Calu3 (cell line): Measurements from ENCODE around the gene OR5AK2. TPM values are rescaled to one million over a fixed set of nuclear protein-coding genes. Genes with fewer than 3 reads are reported as not detected.
"Not testable (repeated sequence)": the region's sequence is repeated elsewhere in the genome, so short reads cannot be mapped to it uniquely, and the experiment has no call there.

ENCODE experiments used
- Bru-seq: library from RNA; stranded (reverse); fragments of 400-500 nt; gene quantifications from one replicate; lab custom pipeline; 2021; lab: Mats Ljungman, UMichigan
- BruChase-seq, 2 experiments: library from RNA; stranded (reverse); fragments of 400-500 nt; gene quantifications; one replicate each; lab custom pipeline; 2021; lab: Mats Ljungman, UMichigan
- BruUV-seq: library from RNA; stranded (reverse); fragments of 400-500 nt; replicated peaks from 2 replicates; lab custom pipeline; 2021; lab: Mats Ljungman, UMichigan
- CTCF ChIA-PET: fragments of 300-600 bp; sonication (Branson Sonifier 250); formaldehyde crosslinking; loops from one replicate; lab custom pipeline; 2022; ENCODE audit warnings: antibody characterized with exemption; lab: Charles Lee
- DNase-seq: peaks from one replicate; pipeline ENCODE4 v3.0.0; 2022
- H3K27ac Mint-ChIP-seq: one replicate; pipeline ENCODE4 v1.8.0; 2022; ENCODE audit warnings: mixed read lengths; ENCODE audit not compliant: unreplicated experiment
- H3K27me3 Mint-ChIP-seq: one replicate; pipeline ENCODE4 v1.8.0; 2022; ENCODE audit warnings: mixed read lengths; ENCODE audit not compliant: unreplicated experiment
- H3K36me3 Mint-ChIP-seq: one replicate; pipeline ENCODE4 v1.8.0; 2022; ENCODE audit warnings: mild to moderate bottlenecking, moderate library complexity, mixed read lengths; ENCODE audit not compliant: insufficient read depth, unreplicated experiment
- H3K4me1 Mint-ChIP-seq: one replicate; pipeline ENCODE4 v1.8.0; 2022; ENCODE audit warnings: mild to moderate bottlenecking, low read depth, mixed read lengths; ENCODE audit not compliant: unreplicated experiment
- H3K4me3 Mint-ChIP-seq: one replicate; pipeline ENCODE4 v1.8.0; 2022; ENCODE audit warnings: mild to moderate bottlenecking, low read depth, moderate library complexity, mixed read lengths; ENCODE audit not compliant: unreplicated experiment
- H3K9me3 Mint-ChIP-seq: one replicate; pipeline ENCODE4 v1.8.0; 2022; ENCODE audit warnings: low read depth, mixed read lengths; ENCODE audit not compliant: unreplicated experiment
- intact Hi-C: fragments of 100-400 bp; cut with micrococcal nuclease; formaldehyde crosslinking; loops from one replicate; pipeline ENCODE4 v1.10.0; 2022; ENCODE audit not compliant: unreplicated experiment
- long read RNA-seq: library from polyadenylated mRNA; stranded (forward); transcript quantifications from one replicate; pipeline ENCODE4 v2.0.0, GENCODE V29; 2022
- total RNA-seq: library from RNA; stranded (reverse); gene quantifications from 2 replicates; pipeline ENCODE4 v1.2.3, GENCODE V29; 2022
- TF ChIP-seq, protein P1 (sequence below): fragments of 200-600 bp; IDR thresholded peaks from one replicate; pipeline ENCODE4 v1.8.0; 2022; ENCODE audit warnings: antibody characterized with exemption; ENCODE audit not compliant: unreplicated experiment

Gene OR5AK2
- not detected in 2 replicates for total RNA-seq
- Bru-seq, nascent RNA: not detected
- not detected for BruChase-seq, experiment 1, labeled RNA remaining after a 6-hour chase
- BruChase-seq, experiment 2, labeled RNA remaining after a 2-hour chase: not detected
- long read RNA-seq: 0 reads

GRCh38 chr11:56988614-56989013, at the start of gene OR5AK2:
Gene OR5AK2, plus strand, starts transcription at chr11:56988914. Its CDS starts 0 bp downstream, at chr11:56988914.
- TF ChIP-seq, protein P1, sequence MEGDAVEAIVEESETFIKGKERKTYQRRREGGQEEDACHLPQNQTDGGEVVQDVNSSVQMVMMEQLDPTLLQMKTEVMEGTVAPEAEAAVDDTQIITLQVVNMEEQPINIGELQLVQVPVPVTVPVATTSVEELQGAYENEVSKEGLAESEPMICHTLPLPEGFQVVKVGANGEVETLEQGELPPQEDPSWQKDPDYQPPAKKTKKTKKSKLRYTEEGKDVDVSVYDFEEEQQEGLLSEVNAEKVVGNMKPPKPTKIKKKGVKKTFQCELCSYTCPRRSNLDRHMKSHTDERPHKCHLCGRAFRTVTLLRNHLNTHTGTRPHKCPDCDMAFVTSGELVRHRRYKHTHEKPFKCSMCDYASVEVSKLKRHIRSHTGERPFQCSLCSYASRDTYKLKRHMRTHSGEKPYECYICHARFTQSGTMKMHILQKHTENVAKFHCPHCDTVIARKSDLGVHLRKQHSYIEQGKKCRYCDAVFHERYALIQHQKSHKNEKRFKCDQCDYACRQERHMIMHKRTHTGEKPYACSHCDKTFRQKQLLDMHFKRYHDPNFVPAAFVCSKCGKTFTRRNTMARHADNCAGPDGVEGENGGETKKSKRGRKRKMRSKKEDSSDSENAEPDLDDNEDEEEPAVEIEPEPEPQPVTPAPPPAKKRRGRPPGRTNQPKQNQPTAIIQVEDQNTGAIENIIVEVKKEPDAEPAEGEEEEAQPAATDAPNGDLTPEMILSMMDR: no peak
- Mint-ChIP-seq H3K27ac (no peak within 1 kb of the TSS), H3K36me3 (no peaks in the 10 kb centered on the region), H3K9me3 (peaks cover 4% of the 10 kb centered on the region), H3K4me3 (no peak within 1 kb of the TSS), H3K27me3 (no peaks in the 10 kb centered on the region), H3K4me1 (no peaks in the 10 kb centered on the region)
- CTCF ChIA-PET: no interaction called here
- no peak for DNase-seq
- no TSS peak for BruUV-seq
- intact Hi-C loops: loop anchor here (10.0 kb wide), 1 partner anchor 144 kb away; no protein-coding TSS in a partner anchor

DNA sequence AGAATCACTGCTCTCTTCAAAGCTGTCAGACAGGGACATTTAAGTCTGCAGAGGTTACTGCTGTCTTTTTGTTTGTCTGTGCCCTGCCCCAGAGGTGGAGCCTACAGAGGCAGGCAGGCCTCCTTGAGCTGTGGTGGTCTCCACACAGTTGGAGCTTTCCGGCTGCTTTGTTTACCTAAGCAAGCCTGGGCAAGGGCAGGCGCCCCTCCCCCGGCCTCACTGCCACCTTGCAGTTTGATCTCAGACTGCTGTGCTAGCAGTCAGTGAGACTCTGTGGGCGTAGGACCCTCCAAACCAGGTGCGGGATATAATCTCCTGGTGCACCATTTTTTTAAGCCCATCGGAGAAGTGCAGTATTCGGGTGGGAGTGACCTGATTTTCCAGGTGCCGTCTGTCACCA, 43.2 kb upstream of the OR5AK2 start:
- DNase-seq, BruUV-seq, H3K36me3 Mint-ChIP-seq, H3K27ac Mint-ChIP-seq, H3K27me3 Mint-ChIP-seq, CTCF ChIA-PET, H3K4me3 Mint-ChIP-seq: not testable (repeated sequence)
- intact Hi-C loops: loop anchor here (5.0 kb wide), 1 partner anchor 302 kb away; no protein-coding TSS in a partner anchor
- Mint-ChIP-seq H3K9me3 (peaks cover 19% of the 10 kb centered on the region), H3K4me1 (peaks cover 20% of the 10 kb centered on the region)

- intact Hi-C loops: loop anchor here (5.0 kb wide), 1 partner anchor 298 kb away; no protein-coding TSS in a partner anchor
- H3K9me3 Mint-ChIP-seq: peaks cover 14% of the 10 kb centered on the region
- H3K4me1 Mint-ChIP-seq: peaks cover 20% of the 10 kb centered on the region
- H3K36me3 Mint-ChIP-seq: no peaks in the 10 kb centered on the region
- no peak overlapping the region for H3K4me3 Mint-ChIP-seq
- BruUV-seq: no TSS peak
- H3K27me3 Mint-ChIP-seq: no peaks in the 10 kb centered on the region
- CTCF ChIA-PET: no interaction called here
- TF ChIP-seq, protein P1: no peak
- DNase-seq: peak; percentile 6
- H3K27ac Mint-ChIP-seq: peak overlapping the region; percentile 65
Measured at GRCh38 chr11:56948991-56949515, 39.7 kb upstream of the OR5AK2 start.

GRCh38 chr11:56950510-56950909, 38.2 kb upstream of the OR5AK2 start:
- no peak overlapping the region for H3K4me3 Mint-ChIP-seq
- DNase-seq: no peak
- no peaks in the 10 kb centered on the region for H3K27me3 Mint-ChIP-seq
- H3K27ac Mint-ChIP-seq: no peak overlapping the region
- CTCF ChIA-PET: no interaction called here
- peaks cover 14% of the 10 kb centered on the region for H3K9me3 Mint-ChIP-seq
- H3K36me3 Mint-ChIP-seq: no peaks in the 10 kb centered on the region
- TF ChIP-seq, protein P1: no peak
- intact Hi-C loops: no loop called here
- BruUV-seq: no TSS peak
- H3K4me1 Mint-ChIP-seq: peaks cover 20% of the 10 kb centered on the region

GRCh38 chr11:56953907-56954306, 34.8 kb upstream of the OR5AK2 start:
- H3K4me1 Mint-ChIP-seq: peaks cover 21% of the 10 kb centered on the region
- BruUV-seq, intact Hi-C loops, H3K9me3 Mint-ChIP-seq, CTCF ChIA-PET, DNase-seq, H3K4me3 Mint-ChIP-seq, H3K36me3 Mint-ChIP-seq, H3K27me3 Mint-ChIP-seq, H3K27ac Mint-ChIP-seq: not testable (repeated sequence)
